Measurements from ENCODE around the gene TMPRSS9.
"Not testable (repeated sequence)": the region's sequence is repeated elsewhere in the genome, so short reads cannot be mapped to it uniquely, and the experiment has no call there.

The TMPRSS9 gene

DNA sequence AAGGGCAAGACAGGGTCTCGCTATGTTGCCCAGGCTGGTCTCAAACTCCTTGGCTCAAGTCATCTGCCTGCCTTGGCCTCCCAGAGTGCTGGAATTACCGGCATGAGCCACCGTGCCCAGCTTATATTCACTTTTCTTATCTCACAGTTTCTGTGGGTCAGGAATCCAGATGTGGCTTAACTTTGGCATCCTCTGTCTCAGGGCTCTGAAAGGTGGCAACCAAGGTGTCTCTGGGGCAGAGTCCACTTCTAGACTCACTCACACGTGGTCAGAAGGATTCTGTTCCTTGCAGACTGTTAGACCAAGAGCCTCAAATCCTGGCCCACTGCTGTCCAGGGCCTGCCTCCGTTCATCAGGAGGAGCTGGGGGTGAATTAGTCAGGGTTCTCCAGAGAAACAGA lies 104.3 kb downstream of the TMPRSS9 start:
- no peak for DNase-seq

DNA sequence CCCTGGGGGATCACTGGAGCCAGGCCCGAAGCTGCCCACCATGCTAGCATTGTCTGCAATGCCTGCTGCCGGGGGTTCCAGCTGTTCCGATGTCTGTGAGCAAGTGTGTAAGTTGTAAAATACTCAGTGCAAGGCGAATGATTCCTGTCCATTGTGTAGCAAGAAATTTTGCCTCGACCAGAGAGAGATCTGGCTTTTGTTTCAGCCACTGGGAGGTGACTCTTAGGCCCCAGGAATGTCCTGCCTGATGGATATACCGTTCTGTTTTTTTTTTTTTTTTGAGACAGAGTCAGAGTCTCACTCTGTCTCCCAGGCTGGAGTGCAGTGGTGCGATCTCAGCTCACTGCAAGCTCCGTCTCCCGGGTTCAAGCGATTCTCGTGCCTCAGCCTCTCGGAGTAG lies 108.5 kb downstream of the TMPRSS9 start:
- DNase-seq, result no peak

DNA sequence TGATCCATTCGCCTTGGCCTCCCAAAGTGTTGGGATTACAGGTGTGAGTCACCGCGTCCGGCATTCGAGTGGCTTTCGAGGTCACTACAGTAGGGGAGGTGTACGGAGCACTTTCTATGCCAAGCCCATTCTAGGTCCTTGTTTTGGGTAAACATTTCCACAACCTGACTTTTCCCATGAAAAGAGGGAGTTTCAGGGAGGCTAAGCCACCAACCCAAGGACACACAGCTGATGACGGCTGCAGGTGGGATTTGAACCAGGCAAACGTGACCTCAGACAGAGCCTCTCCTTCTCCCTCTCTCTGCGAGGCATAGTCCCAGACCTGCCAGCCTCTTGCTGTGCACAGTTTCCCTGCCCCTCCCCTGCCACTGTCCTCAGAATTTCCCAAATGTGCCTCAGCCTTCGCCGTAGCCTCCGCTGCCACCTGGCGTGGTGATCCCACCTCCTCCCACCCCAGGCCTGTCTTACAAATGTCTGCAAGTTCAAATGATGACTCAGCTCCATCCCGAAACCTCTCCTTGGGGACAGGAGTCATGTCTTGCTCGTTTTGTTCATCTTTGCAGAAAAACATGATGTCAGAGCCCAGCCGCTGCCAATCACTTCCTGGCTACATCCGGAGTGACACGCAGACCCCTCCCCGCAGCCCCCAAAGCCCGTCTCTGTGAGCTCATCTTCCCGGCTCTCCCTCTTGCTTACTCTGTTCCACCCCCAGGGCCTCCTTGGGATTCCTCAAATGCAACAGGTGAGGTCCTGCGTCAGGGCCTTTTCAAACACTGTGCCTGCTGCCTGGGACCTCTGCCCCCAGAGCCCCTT lies 109.2 kb downstream of the TMPRSS9 start:
- DNase-seq, result no peak

DNA sequence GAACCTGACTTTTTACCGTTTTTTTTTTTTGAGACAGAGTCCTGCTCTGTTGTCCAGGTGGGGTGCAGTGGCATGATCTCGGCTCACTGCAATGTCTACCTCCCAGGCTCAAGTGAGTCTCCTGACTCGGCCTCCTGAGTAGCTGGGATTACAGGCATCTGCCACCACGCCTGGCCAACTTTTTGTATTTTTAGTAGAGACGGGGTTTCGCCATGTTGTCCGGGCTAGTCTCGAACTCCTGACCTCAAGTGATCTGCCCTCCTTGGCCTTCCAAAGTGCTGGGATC lies 109.8 kb downstream of the TMPRSS9 start:
- not testable (repeated sequence) for DNase-seq

DNA sequence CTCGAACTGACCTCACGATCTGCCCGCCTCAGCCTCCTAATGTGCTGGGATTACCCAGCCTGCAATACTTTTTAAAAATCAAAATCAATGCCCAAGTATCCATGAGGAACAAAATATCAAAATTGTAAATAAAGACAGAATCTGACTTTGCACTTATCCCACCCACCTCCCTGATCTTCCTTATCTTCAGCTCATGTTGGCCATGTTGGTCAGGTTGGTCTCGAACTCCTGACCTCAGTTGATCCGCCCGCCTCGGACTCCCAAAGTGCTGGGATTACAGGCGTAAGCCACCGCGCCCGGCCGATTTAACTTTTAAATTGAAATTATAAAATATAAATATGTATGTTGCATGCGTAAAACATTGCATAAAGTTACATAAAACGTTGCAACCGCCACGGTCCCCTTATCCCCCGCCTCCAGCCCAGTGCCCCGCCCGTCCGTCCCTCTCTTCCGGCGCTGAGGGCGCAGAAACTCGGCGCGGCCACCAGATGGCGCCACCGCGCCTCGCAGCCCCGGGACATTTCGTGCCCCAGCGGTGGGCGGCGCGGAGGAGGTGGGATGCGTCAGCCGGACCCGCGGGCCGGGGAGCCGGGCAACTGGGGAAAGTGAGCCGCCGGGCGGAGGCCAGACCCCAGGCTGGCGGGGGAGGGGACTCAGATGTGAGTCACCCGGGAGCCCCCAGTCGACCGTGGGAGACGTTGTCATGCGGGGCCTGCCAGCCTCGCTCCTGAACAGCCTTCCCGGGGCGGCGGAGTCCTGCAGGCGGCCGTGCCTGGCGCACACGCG lies 114.4 kb downstream of the TMPRSS9 start:
- DNase-seq, result peak; percentile 71

- DNase-seq, result no peak
Measured at GRCh38 chr19:2475018-2475701, 115.1 kb downstream of the TMPRSS9 start.

All from NCI-H1105 (cell line).